Measurements from ENCODE around the gene CRYAB. TPM values are rescaled to one million over a fixed set of nuclear protein-coding genes. Genes with fewer than 3 reads are reported as not detected.

The CRYAB gene
- polyA plus RNA-seq, 2 of the 4 experiments (the other 2 are of a cell fraction), result 1.1 to 25.3 TPM

GRCh38 chr11:111905411-111905810, 6.2 kb downstream of the CRYAB start:
- H3K4me3 ChIP-seq, result no peak overlapping the region
- H3K9me3 ChIP-seq, result no peaks in the 10 kb centered on the region
- WGBS (ENCODE audit: missing lambda C conversion rate), result 5% methylated on average over 2 of the region's 2 CpGs
- TF ChIP-seq HEYL (CRISPR knock-in tag; IDR thresholded peaks at IDR 0.05) (no peak), JUNB (IDR thresholded peaks at IDR 0.05) (no peak), RFX5 (IDR thresholded peaks at IDR 0.05) (no peak), CTCF (IDR thresholded peaks at IDR 0.05) (no peak), NFE2L2 (conservative IDR thresholded peaks at IDR 0.05; ENCODE audit: low read length) (no peak), CHD2 (IDR thresholded peaks at IDR 0.05; ENCODE audit: low read length, partially characterized antibody) (no peak), ELK1 (IDR thresholded peaks at IDR 0.05; ENCODE audit: low read depth, low read length) (no peak), TFCP2L1 (CRISPR knock-in tag; IDR thresholded peaks at IDR 0.05) (no peak), PHF8 (IDR thresholded peaks at IDR 0.05; ENCODE audit: borderline replicate concordance, low read depth) (no peak), HOXB13 (CRISPR knock-in tag; IDR thresholded peaks at IDR 0.05; ENCODE audit: low read depth) (no peak), EP300 (IDR thresholded peaks at IDR 0.05) (no peak), REST (IDR thresholded peaks at IDR 0.05) (no peak), E2F6 (IDR thresholded peaks at IDR 0.05; ENCODE audit: borderline replicate concordance, low read depth) (no peak), CBX8 (IDR thresholded peaks at IDR 0.05) (no peak)
- CTCF ChIA-PET, result no interaction called here
- no peaks in the 10 kb centered on the region for H3K4me1 ChIP-seq
- no peak overlapping the region for H3K27ac ChIP-seq
- POLR2A ChIA-PET, result no interaction called here
- FAIRE-seq (no peak), ATAC-seq (no peak), DNase-seq (ENCODE audit: low read depth in 1 of 2, low spot score in 1 of 2) (no peak)
- H3K4me2 ChIP-seq, result no peak overlapping the region

GRCh38 chr11:111886844-111887243, 24.7 kb downstream of the CRYAB start:
- Histone ChIP-seq H3K9me3 (peaks cover 1% of the 10 kb centered on the region; the same call in 1 of the 3 replicates), H3K27ac (no peak overlapping the region), H3K4me2 (no peak overlapping the region), H3K4me1 (no peaks in the 10 kb centered on the region), H3K4me3 (no peak overlapping the region)
- FAIRE-seq (no peak), ATAC-seq (no peak), DNase-seq (ENCODE audit: low read depth in 1 of 2, low spot score in 1 of 2) (no peak)
- WGBS (ENCODE audit: missing lambda C conversion rate), result 62% methylated on average over 2 of the region's 2 CpGs
- CTCF ChIA-PET, result interaction anchor here (1.5 kb wide), 1 partner anchor 45 kb away, joined by 6 read pairs; no protein-coding TSS in a partner anchor
- TF ChIP-seq HOXB13 (CRISPR knock-in tag; IDR thresholded peaks at IDR 0.05; ENCODE audit: low read depth) (no peak), E2F6 (IDR thresholded peaks at IDR 0.05; ENCODE audit: borderline replicate concordance, low read depth) (no peak), HES2 (IDR thresholded peaks at IDR 0.05) (no peak), HMGXB4 (CRISPR knock-in tag; IDR thresholded peaks at IDR 0.05; ENCODE audit: borderline replicate concordance) (no peak), KDM1A (IDR thresholded peaks at IDR 0.05; ENCODE audit: low read depth) (no peak)
- POLR2A ChIA-PET, result interaction anchor here (0.5 kb wide), 1 partner anchor 234 kb away, joined by 3 read pairs; no protein-coding TSS in a partner anchor

Measured in A549 (cell line).